Effector memory CD8-positive, alpha-beta T cell (primary cell): ENCODE measurements around the gene RAB6C.
"Not testable (repeated sequence)": the region's sequence is repeated elsewhere in the genome, so short reads cannot be mapped to it uniquely, and the experiment has no call there.

Experiments
- ATAC-seq: fragments of 150-1000 bp; cut with Tn5 transposase; replicated peaks from 2 replicates; pipeline ENCODE4 v1.10.0; 2021; ENCODE audit warnings: mild to moderate bottlenecking, moderate library complexity
- DNase-seq, 3 experiments: peaks; one replicate each; pipeline ENCODE4 v3.0.0; 2021
- H3K27ac Mint-ChIP-seq, 2 donors: one replicate each; pipeline ENCODE4 v1.8.0; 2022; ENCODE audit warnings: mild to moderate bottlenecking in 2 of 2, mixed read lengths in 2 of 2, moderate library complexity in 2 of 2
- H3K27me3 Mint-ChIP-seq, 2 donors: one replicate each; pipeline ENCODE4 v1.8.0; 2022; ENCODE audit warnings: mixed read lengths in 2 of 2
- H3K36me3 Mint-ChIP-seq: one replicate; pipeline ENCODE4 v1.8.0; 2022; ENCODE audit warnings: mild to moderate bottlenecking, moderate library complexity, mixed read lengths; ENCODE audit not compliant: insufficient read depth
- H3K4me1 Mint-ChIP-seq, 2 donors: one replicate each; pipeline ENCODE4 v1.8.0; 2022; ENCODE audit warnings: low read depth in 2 of 2, mixed read lengths in 2 of 2
- H3K4me3 Mint-ChIP-seq, 2 donors: one replicate each; pipeline ENCODE4 v1.8.0; 2022; ENCODE audit warnings: mild to moderate bottlenecking in 2 of 2, mixed read lengths in 2 of 2, moderate library complexity in 2 of 2
- H3K9me3 Mint-ChIP-seq, 2 donors: one replicate each; pipeline ENCODE4 v1.8.0; 2022; ENCODE audit warnings: mixed read lengths in 2 of 2

Gene RAB6C

GRCh38 chr2:130019402-130019801 lies 39.9 kb downstream of the RAB6C start:
- Mint-ChIP-seq H3K4me1 (no peaks in the 10 kb centered on the region), H3K4me3 (no peak overlapping the region), H3K9me3 (no peaks in the 10 kb centered on the region), H3K36me3 (peaks cover 5% of the 10 kb centered on the region), H3K27me3 (peaks cover 29 to 41% of the 10 kb centered on the region in 2 donors), H3K27ac (no peak overlapping the region)
- DNase-seq (no peak), ATAC-seq (no peak)

GRCh38 chr2:130020069-130020468 lies 40.6 kb downstream of the RAB6C start:
- DNase-seq, H3K27ac Mint-ChIP-seq, H3K4me3 Mint-ChIP-seq, ATAC-seq, H3K4me1 Mint-ChIP-seq, H3K9me3 Mint-ChIP-seq, H3K36me3 Mint-ChIP-seq: not testable (repeated sequence)
- peaks cover 29 to 36% of the 10 kb centered on the region in 2 donors for H3K27me3 Mint-ChIP-seq

GRCh38 chr2:130025931-130026330 lies 46.5 kb downstream of the RAB6C start:
- not testable (repeated sequence) for DNase-seq, H3K4me3 Mint-ChIP-seq, H3K4me1 Mint-ChIP-seq, H3K36me3 Mint-ChIP-seq, ATAC-seq, H3K27ac Mint-ChIP-seq, H3K9me3 Mint-ChIP-seq
- peaks cover 13 to 32% of the 10 kb centered on the region in 2 donors for H3K27me3 Mint-ChIP-seq
